Left kidney (tissue), 2 donors: ENCODE measurements around the gene SEMA4B. TPM values are rescaled to one million over a fixed set of nuclear protein-coding genes. Genes with fewer than 3 reads are reported as not detected.
"Not testable (repeated sequence)": the region's sequence is repeated elsewhere in the genome, so short reads cannot be mapped to it uniquely, and the experiment has no call there.

Experiments used
- DNase-seq: peaks from one replicate; pipeline ENCODE4 v3.0.0-alpha.2; 2013
- polyA plus RNA-seq: library from polyadenylated mRNA; unstranded; fragments of 120-200 nt; gene quantifications from one replicate; pipeline ENCODE4 v1.2.1, GENCODE V29; 2013; ENCODE audit not compliant: insufficient read length

Gene SEMA4B
- polyA plus RNA-seq, 1 donor: 43.0 TPM

GRCh38 chr15:90257776-90258175 lies 56.6 kb downstream of the SEMA4B start:
- no peak for DNase-seq

GRCh38 chr15:90259524-90259923 lies 58.4 kb downstream of the SEMA4B start:
- DNase-seq: no peak

GRCh38 chr15:90260731-90261130 lies 59.6 kb downstream of the SEMA4B start:
- not testable (repeated sequence) for DNase-seq

DNA sequence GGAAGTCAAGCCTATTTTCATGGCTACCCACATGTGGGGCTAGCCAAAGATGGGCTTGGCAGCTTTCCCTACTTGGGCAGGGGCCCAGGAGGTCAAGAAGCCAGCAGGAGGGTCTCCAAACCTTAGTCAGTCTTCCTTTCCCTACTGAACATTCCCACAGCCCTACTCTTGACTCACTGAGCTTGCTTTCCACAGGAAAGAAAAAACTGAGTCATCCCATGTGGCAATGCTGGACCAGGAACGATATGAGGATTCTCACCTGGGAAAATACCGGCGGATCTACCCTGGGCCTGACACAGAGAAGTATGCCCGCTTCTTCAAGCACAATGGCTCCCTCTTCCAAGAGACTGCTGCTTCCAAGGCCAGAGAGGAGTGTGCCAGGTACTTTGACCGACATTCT lies 60.7 kb downstream of the SEMA4B start:
- DNase-seq: no peak

DNA sequence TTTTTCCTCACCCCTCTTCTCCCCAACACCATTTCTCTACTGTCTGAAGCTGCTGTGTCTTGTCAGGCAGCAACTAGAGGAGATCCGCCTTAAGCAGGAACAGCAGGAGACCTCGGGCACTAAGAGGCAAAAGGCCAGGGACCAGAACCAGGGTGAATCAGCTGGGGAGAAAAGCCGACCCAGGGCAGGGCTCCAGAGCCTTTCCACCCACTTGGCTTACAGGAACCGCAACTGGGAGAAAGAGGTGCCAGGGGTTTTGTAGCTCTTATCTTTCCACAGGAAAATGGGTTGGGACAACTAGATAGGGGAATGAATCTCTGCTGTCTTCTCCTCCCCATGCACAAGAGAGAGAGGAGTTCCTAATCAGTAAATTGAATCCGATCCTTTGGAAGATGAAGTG lies 61.3 kb downstream of the SEMA4B start:
- DNase-seq: no peak

- no peak for DNase-seq
These were observed 63.5 kb downstream of the SEMA4B start for GRCh38 chr15:90264671-90265070.

GRCh38 chr15:90265271-90266060 lies 64.3 kb downstream of the SEMA4B start, which contains the start of gene NGRN:
Gene NGRN, plus strand, starts transcription at chr15:90265672. Its CDS starts 41 bp downstream, at chr15:90265713.
- DNase-seq: peak; percentile 93

- no peak for DNase-seq
These were observed 64.9 kb downstream of the SEMA4B start for GRCh38 chr15:90266061-90266431.

GRCh38 chr15:90266485-90266884 lies 65.4 kb downstream of the SEMA4B start:
- DNase-seq: no peak

- DNase-seq: no peak
These were observed 67.3 kb downstream of the SEMA4B start for GRCh38 chr15:90268415-90268814.

GRCh38 chr15:90270502-90271150 lies 69.5 kb downstream of the SEMA4B start:
- DNase-seq: no peak

GRCh38 chr15:90271459-90272166 lies 70.5 kb downstream of the SEMA4B start:
- DNase-seq: no peak

- not testable (repeated sequence) for DNase-seq
These were observed 77.3 kb downstream of the SEMA4B start for GRCh38 chr15:90278467-90278866.

Other genes with a start within 250 kb of the SEMA4B start
- 18.1 TPM for gene ZNF710, start 200.0 kb upstream of the SEMA4B start, polyA plus RNA-seq
- gene IDH2, start 98.9 kb upstream of the SEMA4B start, polyA plus RNA-seq: 185 TPM
- 49.4 TPM for gene CIB1, start 32.6 kb downstream of the SEMA4B start, polyA plus RNA-seq
- gene GDPGP1, start 32.9 kb downstream of the SEMA4B start, polyA plus RNA-seq: 5.8 TPM
- gene TTLL13, start 48.2 kb downstream of the SEMA4B start, polyA plus RNA-seq: 0.45 TPM
- gene NGRN, start 64.3 kb downstream of the SEMA4B start, polyA plus RNA-seq: 113 TPM
- gene ZNF774, start 151.0 kb downstream of the SEMA4B start, polyA plus RNA-seq: 5.4 TPM
- gene IQGAP1, start 186.9 kb downstream of the SEMA4B start, polyA plus RNA-seq: 198 TPM